ENCODE data around the gene MACC1.

GRCh38 chr7:20197125-20197748 is 19.9 kb downstream of the MACC1 start:
- no peak for TF ChIP-seq CTCF (IDR thresholded peaks at IDR 0.05)
- no peak for TF ChIP-seq POLR2AphosphoS5 (IDR thresholded peaks at IDR 0.05; ENCODE audit: insufficient read depth in 1 of 2, low read depth in 1 of 2)
- no peak for TF ChIP-seq POLR2A (IDR thresholded peaks at IDR 0.05)

All from vagina (tissue), 2 donors.